ENCODE results near the gene NDUFV2.

DNA sequence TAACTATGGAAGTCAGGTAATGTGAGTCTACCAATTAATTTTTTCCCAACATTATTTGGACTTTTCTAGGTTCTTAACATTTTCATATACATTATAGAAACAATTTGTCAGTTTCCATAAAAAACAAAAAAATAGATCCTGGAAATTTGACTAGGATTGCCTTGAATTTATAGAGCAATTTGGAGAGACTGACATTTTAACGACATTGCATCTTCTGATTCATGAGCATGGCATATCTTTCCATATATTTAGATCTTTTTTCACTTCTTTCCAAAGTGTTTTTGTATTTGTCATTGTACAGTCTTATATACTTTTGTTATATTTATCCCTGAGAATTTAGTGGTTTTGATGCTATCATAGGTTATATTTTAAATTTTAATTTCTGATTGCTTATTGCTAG lies 76.1 kb downstream of the NDUFV2 start:
- TF ChIP-seq, protein P1, sequence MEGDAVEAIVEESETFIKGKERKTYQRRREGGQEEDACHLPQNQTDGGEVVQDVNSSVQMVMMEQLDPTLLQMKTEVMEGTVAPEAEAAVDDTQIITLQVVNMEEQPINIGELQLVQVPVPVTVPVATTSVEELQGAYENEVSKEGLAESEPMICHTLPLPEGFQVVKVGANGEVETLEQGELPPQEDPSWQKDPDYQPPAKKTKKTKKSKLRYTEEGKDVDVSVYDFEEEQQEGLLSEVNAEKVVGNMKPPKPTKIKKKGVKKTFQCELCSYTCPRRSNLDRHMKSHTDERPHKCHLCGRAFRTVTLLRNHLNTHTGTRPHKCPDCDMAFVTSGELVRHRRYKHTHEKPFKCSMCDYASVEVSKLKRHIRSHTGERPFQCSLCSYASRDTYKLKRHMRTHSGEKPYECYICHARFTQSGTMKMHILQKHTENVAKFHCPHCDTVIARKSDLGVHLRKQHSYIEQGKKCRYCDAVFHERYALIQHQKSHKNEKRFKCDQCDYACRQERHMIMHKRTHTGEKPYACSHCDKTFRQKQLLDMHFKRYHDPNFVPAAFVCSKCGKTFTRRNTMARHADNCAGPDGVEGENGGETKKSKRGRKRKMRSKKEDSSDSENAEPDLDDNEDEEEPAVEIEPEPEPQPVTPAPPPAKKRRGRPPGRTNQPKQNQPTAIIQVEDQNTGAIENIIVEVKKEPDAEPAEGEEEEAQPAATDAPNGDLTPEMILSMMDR (conservative IDR thresholded peaks at IDR 0.05; ENCODE audit: low read depth, low read length) = no peak
- no peak for TF ChIP-seq EZH2 (IDR thresholded peaks at IDR 0.05; ENCODE audit: low read length, unreplicated experiment)
- no peak for TF ChIP-seq EZH2phosphoT487 (IDR thresholded peaks at IDR 0.05; ENCODE audit: borderline replicate concordance, low read length)
